UCSD-AML1 (cell line): Measurements from ENCODE around the gene RPL7A.
"Not testable (repeated sequence)": the region's sequence is repeated elsewhere in the genome, so short reads cannot be mapped to it uniquely, and the experiment has no call there.

Experiments
- DNase-seq: peaks from one replicate; lab custom pipeline; 2025; ENCODE audit not compliant: unreplicated experiment; lab: John Stamatoyannopoulos, UW

RPL7A gene

DNA sequence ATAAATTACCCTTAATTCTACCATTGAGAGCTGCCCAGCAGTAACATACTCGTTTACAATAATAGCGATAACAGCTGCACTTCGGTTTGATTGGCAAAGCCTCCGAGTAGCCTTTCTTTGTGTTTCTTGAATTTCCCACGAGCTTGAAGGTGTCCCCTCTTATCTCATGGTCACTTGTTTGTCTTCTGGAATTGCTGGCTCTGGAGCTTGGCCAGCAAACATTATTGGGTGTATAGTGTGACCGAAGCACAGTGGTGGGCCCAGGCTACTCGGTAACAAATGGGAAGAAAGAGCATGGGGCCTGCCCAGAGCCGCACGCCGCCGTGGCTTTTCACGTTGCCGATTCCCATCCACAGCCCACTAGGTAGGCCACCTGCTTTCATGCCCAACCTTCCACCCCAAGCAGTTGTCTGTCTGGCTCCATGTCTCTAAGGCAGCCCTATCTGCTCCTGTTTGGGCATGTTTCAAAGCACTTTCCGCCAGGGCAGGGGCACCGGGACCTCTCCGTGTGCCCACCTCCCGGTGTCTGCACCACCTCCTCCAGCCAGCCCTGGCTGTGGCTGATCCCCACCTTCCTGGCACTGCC lies 36.8 kb downstream of the RPL7A start:
- no peak for DNase-seq

DNA sequence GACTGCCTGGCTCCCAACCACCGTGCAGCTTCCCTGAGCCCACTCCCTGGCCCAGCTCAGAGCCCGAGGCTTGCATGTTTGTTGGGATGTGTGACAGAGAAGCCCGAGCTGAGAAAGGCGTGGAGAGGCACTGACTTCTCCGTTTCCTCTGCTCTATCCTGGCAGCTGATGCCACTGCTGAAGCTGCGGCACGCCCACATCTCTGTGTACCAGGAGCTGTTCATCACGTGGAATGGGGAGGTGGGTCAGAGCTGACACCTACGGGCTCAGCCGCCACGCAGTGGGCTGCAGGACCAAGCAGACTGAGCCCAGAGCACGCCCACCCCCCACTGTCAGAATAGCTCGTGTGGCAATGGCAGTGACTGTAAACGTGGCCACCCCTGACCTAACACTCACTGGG lies 37.4 kb downstream of the RPL7A start:
- DNase-seq = no peak

DNA sequence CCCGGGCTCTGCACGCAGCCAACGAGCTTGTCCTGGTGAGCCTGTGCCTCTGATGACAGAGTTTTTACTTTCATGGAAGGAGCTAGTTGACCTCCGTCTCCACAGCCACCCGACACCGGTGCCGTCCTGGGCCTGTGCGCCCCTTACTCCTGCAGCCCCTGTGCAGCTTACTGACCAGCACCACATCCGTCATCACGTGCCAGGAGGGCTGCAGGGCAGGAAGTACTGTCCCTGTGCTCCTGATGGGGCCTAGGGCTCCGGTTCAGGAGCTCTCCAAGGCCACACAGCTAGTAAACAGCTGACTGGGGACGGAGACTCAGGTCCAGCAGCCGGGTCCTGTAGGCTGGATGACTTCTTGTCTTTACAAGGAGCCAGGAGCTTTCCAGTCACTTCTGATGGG lies 38.3 kb downstream of the RPL7A start:
- DNase-seq = no peak

DNA sequence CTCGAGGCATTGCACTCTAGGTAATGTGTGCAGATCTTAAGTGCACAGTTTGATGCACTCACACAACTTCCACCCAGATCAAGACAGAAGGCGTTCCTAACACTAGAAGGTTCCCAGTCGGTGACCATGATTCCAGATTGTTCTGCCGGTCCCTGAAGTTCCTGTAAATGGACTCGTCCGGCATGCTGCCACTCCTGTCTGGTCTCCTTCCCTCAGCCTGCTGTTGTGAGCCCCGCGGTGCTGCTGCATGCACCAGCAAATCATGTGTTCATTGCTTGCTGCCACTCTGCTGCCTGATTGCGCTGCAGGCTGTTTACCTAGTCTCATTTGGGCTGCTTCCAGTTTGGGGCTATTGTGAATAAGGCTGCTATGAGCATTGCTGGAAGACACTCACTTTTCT lies 39.7 kb downstream of the RPL7A start:
- no peak for DNase-seq

GRCh38 chr9:133389025-133389557 lies 41.1 kb downstream of the RPL7A start:
- DNase-seq = no peak

DNA sequence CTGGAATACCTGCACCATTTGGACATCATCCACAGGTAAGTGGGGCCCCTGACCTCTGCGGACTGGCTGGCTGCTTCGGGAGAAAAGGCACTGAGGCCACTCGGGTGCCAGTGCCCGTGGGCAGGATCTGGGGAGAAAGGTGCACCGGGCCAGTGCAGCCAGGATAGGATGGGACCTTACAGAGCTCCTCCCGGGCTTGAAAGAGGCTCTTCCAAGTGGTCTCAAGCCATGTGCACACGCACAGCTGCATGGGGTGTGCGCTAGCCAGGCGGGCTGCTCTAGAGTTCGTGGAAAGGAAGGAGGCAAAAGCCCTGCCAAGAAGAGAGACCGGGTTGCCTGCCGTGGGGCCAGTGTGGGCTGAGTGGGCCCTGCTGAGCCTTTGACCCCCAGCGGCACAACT lies 41.5 kb downstream of the RPL7A start:
- DNase-seq = no peak

DNA sequence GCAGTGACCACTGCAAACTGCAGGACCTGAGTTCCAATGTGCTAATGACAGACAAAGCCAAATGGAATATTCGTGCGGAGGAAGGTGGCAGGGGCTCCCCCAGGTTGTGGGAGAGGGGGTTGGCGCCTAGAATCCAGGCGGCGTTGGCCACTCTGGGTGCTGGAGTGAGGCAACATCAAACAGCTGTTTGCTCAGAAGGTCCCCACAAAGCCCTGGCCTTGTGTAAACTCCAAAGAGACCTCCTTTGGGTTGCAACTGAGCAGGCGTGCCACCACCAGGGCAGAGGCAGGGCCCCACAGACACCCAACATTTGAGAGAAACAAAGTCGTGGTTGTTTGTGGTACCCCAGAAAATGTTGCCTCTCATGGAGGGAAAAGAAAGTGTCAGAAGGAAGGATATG lies 42.7 kb downstream of the RPL7A start:
- DNase-seq = no peak

- DNase-seq = not testable (repeated sequence)
Observed at GRCh38 chr9:133391449-133391848, 43.4 kb downstream of the RPL7A start.

GRCh38 chr9:133392308-133392707 lies 44.3 kb downstream of the RPL7A start:
- DNase-seq = not testable (repeated sequence)

DNA sequence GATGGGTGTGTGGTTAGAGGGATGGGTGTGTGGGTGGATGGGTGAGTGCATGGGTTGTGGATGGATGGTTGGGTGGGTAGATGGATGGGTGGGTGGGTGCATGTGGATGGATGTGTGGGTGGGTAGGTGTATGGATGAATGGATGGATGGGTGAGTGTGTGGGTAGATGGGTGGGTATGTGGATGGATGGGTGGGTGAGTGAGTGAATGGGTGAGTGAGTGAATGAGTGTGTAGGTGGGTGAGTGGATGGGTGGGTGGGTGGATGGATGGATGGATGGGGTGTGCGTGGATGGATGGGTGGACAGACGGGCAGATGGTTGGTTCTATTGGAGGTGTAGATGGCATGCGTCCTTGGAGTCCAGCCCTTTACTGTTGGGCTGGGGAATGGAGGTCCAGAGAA lies 45.4 kb downstream of the RPL7A start:
- DNase-seq = no peak

DNA sequence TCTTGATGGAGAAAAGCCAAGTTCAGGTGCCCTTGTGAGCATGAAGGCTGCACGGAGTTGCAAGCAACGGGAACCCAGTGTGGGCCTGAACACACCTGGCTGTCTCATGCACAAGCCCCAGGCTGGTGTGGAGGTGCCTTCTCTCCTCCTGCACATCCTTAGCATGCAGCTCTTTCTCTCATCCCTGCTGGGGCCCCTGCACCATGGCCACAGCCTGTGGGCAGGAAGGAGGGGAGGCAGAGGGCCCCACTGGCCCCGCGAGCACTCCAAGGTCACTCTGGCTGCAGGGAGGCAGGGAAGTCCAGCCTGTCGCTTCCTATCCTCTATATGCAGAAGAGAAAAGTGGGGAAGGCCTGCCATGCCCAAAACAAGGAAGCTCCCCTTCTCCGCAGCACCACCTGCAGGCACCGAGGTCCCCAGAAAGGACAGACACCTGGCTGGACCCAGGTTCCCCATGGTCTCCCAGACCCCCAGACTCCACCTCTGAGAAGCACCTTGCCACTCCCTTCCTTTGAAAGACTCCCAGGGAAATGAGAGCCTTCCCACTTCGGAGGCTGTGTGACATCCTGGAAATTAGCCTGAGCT lies 46.8 kb downstream of the RPL7A start:
- no peak for DNase-seq

- DNase-seq = peak; percentile 23
Observed at GRCh38 chr9:133396952-133397351, 48.9 kb downstream of the RPL7A start.

DNA sequence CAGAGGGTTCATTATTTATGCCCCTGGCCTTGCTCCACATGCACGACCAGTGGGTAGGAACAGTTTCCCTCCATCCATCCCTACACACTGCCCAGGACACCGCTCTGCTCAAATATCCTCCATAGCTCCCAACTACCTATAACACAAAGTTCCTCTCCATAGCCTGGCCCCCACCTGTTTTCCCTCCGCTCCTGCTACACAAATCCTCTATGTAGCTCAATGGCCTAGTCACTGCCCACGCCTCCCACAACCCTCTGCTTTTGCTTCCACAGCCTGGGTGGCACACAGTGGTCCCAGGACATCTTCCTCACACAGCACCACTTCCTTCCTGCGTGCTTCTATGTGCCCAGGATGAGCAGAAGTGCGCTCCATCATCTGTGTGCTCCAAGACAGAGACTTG lies 49.4 kb downstream of the RPL7A start:
- no peak for DNase-seq

GRCh38 chr9:133397895-133398294 lies 49.9 kb downstream of the RPL7A start:
- no peak for DNase-seq

DNA sequence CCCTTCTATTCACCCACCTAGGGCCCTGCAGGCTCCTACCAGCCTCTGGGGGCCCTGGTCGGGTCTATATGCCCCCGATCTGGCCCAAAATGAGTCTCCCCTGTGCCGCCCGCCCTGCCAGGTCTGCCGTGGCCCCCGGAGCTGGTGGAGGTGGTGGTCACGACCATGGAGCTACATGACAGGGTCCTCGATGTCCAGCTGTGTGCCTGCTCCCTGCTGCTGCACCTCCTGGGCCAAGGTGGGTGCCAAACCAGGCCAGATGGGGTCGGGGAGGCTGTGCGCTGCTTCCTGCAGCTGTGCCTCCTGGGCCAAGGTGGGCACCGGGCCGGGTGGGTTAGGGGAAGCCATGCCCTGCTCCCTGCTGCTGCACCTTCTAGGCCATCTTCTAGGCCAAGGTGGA lies 52.3 kb downstream of the RPL7A start:
- DNase-seq = no peak
